ENCODE results near the gene SCN8A.

DNA sequence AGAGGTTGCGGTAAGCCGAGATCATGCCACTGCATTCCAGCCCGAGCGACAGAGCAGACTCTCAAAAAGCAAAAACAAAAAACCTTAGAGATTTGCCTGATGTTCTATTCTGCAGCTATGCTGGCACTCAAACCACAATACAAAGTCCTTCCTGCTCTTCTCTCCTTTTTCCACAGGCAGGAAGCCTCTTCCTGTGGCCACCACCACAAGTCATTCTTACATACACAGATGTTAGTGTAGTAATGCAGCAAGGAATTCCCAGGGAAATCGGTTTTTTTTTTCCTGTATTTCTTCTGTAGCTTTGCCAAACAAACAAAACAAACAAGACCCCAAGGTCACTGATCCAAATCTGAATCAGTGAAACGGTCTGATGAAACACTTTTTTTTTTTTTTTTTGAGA lies 153.2 kb downstream of the SCN8A start:
- TF ChIP-seq EZH2phosphoT487 (IDR thresholded peaks at IDR 0.05; ENCODE audit: low read length): no peak
- TF ChIP-seq EZH2 (optimal IDR thresholded peaks at IDR 0.05; ENCODE audit: low read depth, low read length): no peak
- TF ChIP-seq, protein P1, sequence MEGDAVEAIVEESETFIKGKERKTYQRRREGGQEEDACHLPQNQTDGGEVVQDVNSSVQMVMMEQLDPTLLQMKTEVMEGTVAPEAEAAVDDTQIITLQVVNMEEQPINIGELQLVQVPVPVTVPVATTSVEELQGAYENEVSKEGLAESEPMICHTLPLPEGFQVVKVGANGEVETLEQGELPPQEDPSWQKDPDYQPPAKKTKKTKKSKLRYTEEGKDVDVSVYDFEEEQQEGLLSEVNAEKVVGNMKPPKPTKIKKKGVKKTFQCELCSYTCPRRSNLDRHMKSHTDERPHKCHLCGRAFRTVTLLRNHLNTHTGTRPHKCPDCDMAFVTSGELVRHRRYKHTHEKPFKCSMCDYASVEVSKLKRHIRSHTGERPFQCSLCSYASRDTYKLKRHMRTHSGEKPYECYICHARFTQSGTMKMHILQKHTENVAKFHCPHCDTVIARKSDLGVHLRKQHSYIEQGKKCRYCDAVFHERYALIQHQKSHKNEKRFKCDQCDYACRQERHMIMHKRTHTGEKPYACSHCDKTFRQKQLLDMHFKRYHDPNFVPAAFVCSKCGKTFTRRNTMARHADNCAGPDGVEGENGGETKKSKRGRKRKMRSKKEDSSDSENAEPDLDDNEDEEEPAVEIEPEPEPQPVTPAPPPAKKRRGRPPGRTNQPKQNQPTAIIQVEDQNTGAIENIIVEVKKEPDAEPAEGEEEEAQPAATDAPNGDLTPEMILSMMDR (IDR thresholded peaks at IDR 0.05; ENCODE audit: low read length): no peak

All from MM.1S (cell line).